ENCODE data around the gene RBX1.

- TF ChIP-seq EZH2 (IDR thresholded peaks at IDR 0.05; ENCODE audit: low read length, unreplicated experiment) (no peak), CTCF (conservative IDR thresholded peaks at IDR 0.05; ENCODE audit: low read depth, low read length) (no peak), EZH2phosphoT487 (IDR thresholded peaks at IDR 0.05; ENCODE audit: borderline replicate concordance, low read length) (no peak)
Observed at GRCh38 chr22:41022470-41023298, 71.5 kb downstream of the RBX1 start.

Data from PC-3 (cell line).